HG03342 (cell line): ENCODE measurements around the gene B4GALNT3.
"Not testable (repeated sequence)": the region's sequence is repeated elsewhere in the genome, so short reads cannot be mapped to it uniquely, and the experiment has no call there.

ENCODE experiments used
- ATAC-seq: cut with Tn5 transposase; IDR thresholded peaks from one replicate; pipeline ENCODE4 v1.9.1; 2021; ENCODE audit warnings: mild to moderate bottlenecking, moderate library complexity; ENCODE audit not compliant: unreplicated experiment

The B4GALNT3 gene

GRCh38 chr12:571795-572531, 112.2 kb downstream of the B4GALNT3 start:
- no peak for ATAC-seq

GRCh38 chr12:572532-572899, 112.8 kb downstream of the B4GALNT3 start:
- ATAC-seq: no peak

- ATAC-seq: no peak
These were observed 113.5 kb downstream of the B4GALNT3 start for GRCh38 chr12:573232-573631.

- ATAC-seq: no peak
These were observed 114.9 kb downstream of the B4GALNT3 start for GRCh38 chr12:574475-575128.

GRCh38 chr12:575129-575502, 115.4 kb downstream of the B4GALNT3 start:
- ATAC-seq: no peak

- no peak for ATAC-seq
These were observed 116.3 kb downstream of the B4GALNT3 start for GRCh38 chr12:575948-576614.

GRCh38 chr12:576615-577110, 116.9 kb downstream of the B4GALNT3 start:
- no peak for ATAC-seq

- not testable (repeated sequence) for ATAC-seq
These were observed 118.4 kb downstream of the B4GALNT3 start for GRCh38 chr12:577994-578747.

GRCh38 chr12:578748-579419, 119.1 kb downstream of the B4GALNT3 start:
- ATAC-seq: no peak

GRCh38 chr12:579420-580110, 119.8 kb downstream of the B4GALNT3 start:
- no peak for ATAC-seq

GRCh38 chr12:580813-581212, 121.1 kb downstream of the B4GALNT3 start:
- no peak for ATAC-seq

GRCh38 chr12:581321-581720, 121.6 kb downstream of the B4GALNT3 start:
- ATAC-seq: no peak

GRCh38 chr12:581746-582145, 122.0 kb downstream of the B4GALNT3 start:
- no peak for ATAC-seq

GRCh38 chr12:583251-583869, 123.6 kb downstream of the B4GALNT3 start:
- no peak for ATAC-seq

GRCh38 chr12:585062-586061, 125.6 kb downstream of the B4GALNT3 start:
- no peak for ATAC-seq

- ATAC-seq: no peak
These were observed 126.8 kb downstream of the B4GALNT3 start for GRCh38 chr12:586318-587071.

- no peak for ATAC-seq
These were observed 127.6 kb downstream of the B4GALNT3 start for GRCh38 chr12:587132-588023.
